Ovary (tissue), 9 donors: ENCODE measurements around the gene SURF2. TPM values are rescaled to one million over a fixed set of nuclear protein-coding genes. Genes with fewer than 3 reads are reported as not detected.

Experiments used
- DNase-seq, 5 donors: peaks; one replicate each; pipeline ENCODE4 v3.0.0-alpha.2; 2019 to 2020
- H3K27ac ChIP-seq, 2 donors: fragments of 200-600 bp; one replicate each; pipeline versions ENCODE4 v1.5.1 to v1.8.0; 2019 to 2022
- H3K27me3 ChIP-seq: fragments of 200-600 bp; one replicate; pipeline ENCODE4 v1.8.0; 2022
- H3K36me3 ChIP-seq: fragments of 200-600 bp; sonication (generic); one replicate; pipeline ENCODE4 v1.5.1; 2019
- H3K4me1 ChIP-seq: one replicate; pipeline ENCODE4 v1.8.1; 2013; ENCODE audit warnings: mild to moderate bottlenecking, moderate library complexity; ENCODE audit not compliant: insufficient read depth
- H3K4me3 ChIP-seq: fragments of 200-600 bp; sonication (generic); one replicate; pipeline ENCODE4 v1.5.1; 2017
- H3K9me3 ChIP-seq, 2 donors: fragments of 200-600 bp in 1 of 2; sonication (generic) in 1 of 2; one replicate each; pipeline versions ENCODE4 v1.5.1 to v1.8.1; 2013 to 2019; ENCODE audit warnings: mild to moderate bottlenecking in 1 of 2, moderate library complexity in 1 of 2
- CTCF ChIP-seq, 3 donors: fragments of 450-650 bp in 2 of 3; fragments of 200-600 bp in 1 of 3; IDR thresholded peaks; one replicate each; pipeline versions ENCODE4 v1.5.1 to v1.8.0; 2016 to 2022; ENCODE audit warnings: antibody characterized with exemption in 3 of 3, mild to moderate bottlenecking in 1 of 3
- EP300 ChIP-seq: sonication (generic); formaldehyde crosslinking; IDR thresholded peaks from one replicate; pipeline ENCODE4 v1.6.1; 2017; ENCODE audit warnings: antibody characterized with exemption
- POLR2A ChIP-seq: fragments of 450-650 bp; IDR thresholded peaks from one replicate; pipeline ENCODE4 v1.6.1; 2017; ENCODE audit warnings: antibody characterized with exemption, mild to moderate bottlenecking, moderate library complexity
- WGBS, 3 donors: extraction: QIAGEN DNeasy Blood & Tissue Kit in 1 of 3; methylation state at CpG; one replicate each; pipeline versions ENCODE4 v1.1.5 to v1.1.7; 2013 to 2017; 5-methylcytosine and 5-hydroxymethylcytosine counted together
- intact Hi-C, 4 donors: fragments of 100-400 bp; cut with DNase I; formaldehyde crosslinking; loops; one replicate each; pipeline versions ENCODE4 v1.11.0 to v1.15.1; 2022 to 2023
- polyA plus RNA-seq, 2 donors: library from polyadenylated mRNA; stranded (reverse); fragments of 200-250 nt in 1 of 2; fragments of 350-450 nt in 1 of 2; fragmentation: Illumina TruSeq in 1 of 2; extraction: RNeasy Lipid Tissue Mini Kit (QIAGEN cat#74804) in 1 of 2; gene quantifications; one replicate each; pipeline ENCODE4 v1.2.3, GENCODE V29; 2013 to 2014
- total RNA-seq, 7 donors: library from RNA; depleted of rRNA in 2 of 7; stranded (reverse); fragments of >200 nt in 2 of 7; fragmentation: NEBNext Ultra II Directional in 3 of 7; extraction: Animal tissue kit (Norgen Biotek cat#: 25700) in 3 of 7; gene quantifications; one replicate each; pipeline versions ENCODE4 v1.1.0 to v1.2.4, GENCODE V29; 2016 to 2023
- donor health status: DM: no; HTN: no; CAD: no; lungs with moderate emphysema.
- donor health status: DM: no; HTN: no; CAD: no.
- donor health status: Bipolar disorder and iron deficiency.
- donor health status: DM: yes; HTN: yes; CAD: no.
- donor health status: DM: no; HTN: no; CAD: no.
- donor health status: DM: yes; HTN: yes; CAD: no.

Gene SURF2
- total and polyA plus RNA-seq, 9 donors, result 8.6 to 30.4 (median 15.8) TPM

GRCh38 chr9:133342570-133342969, 13.8 kb upstream of the SURF2 start:
- DNase-seq, result no peak
- WGBS, 3 donors, result 78 to 84% (median 83%) methylated on average over 9 to 11 of the region's 11 CpGs
- TF ChIP-seq EP300 (no peak), POLR2A (no peak), CTCF (IDR thresholded peaks at IDR 0.05) (no peak)
- Histone ChIP-seq H3K4me3 (no peak overlapping the region), H3K9me3 (no peaks in the 10 kb centered on the region), H3K27me3 (no peaks in the 10 kb centered on the region), H3K27ac (no peak overlapping the region), H3K4me1 (peaks cover 5% of the 10 kb centered on the region), H3K36me3 (no peaks in the 10 kb centered on the region)
- intact Hi-C loops, result no loop called here

- intact Hi-C loops, result no loop called here
- no peak for DNase-seq
- no peaks in the 10 kb centered on the region for H3K27me3 ChIP-seq
- H3K36me3 ChIP-seq, result no peaks in the 10 kb centered on the region
- no peak for TF ChIP-seq EP300
- no peak for TF ChIP-seq POLR2A
- no peak for TF ChIP-seq CTCF (IDR thresholded peaks at IDR 0.05)
- no peaks in the 10 kb centered on the region for H3K9me3 ChIP-seq
- H3K27ac ChIP-seq, result no peak overlapping the region
- peaks cover 5% of the 10 kb centered on the region for H3K4me1 ChIP-seq
- H3K4me3 ChIP-seq, result no peak overlapping the region
- 91 to 93% (median 92%) methylated on average over 19 of the region's 19 CpGs for WGBS, 3 donors
Observed at GRCh38 chr9:133344071-133344470, 12.3 kb upstream of the SURF2 start.

- Histone ChIP-seq H3K27ac (no peak overlapping the region), H3K9me3 (no peaks in the 10 kb centered on the region), H3K4me1 (peaks cover 5% of the 10 kb centered on the region), H3K4me3 (no peak overlapping the region), H3K36me3 (no peaks in the 10 kb centered on the region), H3K27me3 (no peaks in the 10 kb centered on the region)
- intact Hi-C loops, result no loop called here
- 90 to 93% (median 92%) methylated on average over 12 of the region's 12 CpGs for WGBS, 3 donors
- DNase-seq, result no peak
- TF ChIP-seq CTCF (IDR thresholded peaks at IDR 0.05) (no peak), EP300 (no peak), POLR2A (no peak)
Observed at GRCh38 chr9:133344979-133345378, 11.4 kb upstream of the SURF2 start.

- DNase-seq, result no peak
- TF ChIP-seq EP300, result no peak
- no peak for TF ChIP-seq POLR2A
- TF ChIP-seq CTCF (IDR thresholded peaks at IDR 0.05), result no peak
- 85 to 89% (median 88%) methylated on average over 6 of the region's 6 CpGs for WGBS, 3 donors
- Histone ChIP-seq H3K27me3 (no peaks in the 10 kb centered on the region), H3K4me1 (peaks cover 5% of the 10 kb centered on the region), H3K27ac (no peak overlapping the region), H3K9me3 (no peaks in the 10 kb centered on the region), H3K4me3 (no peak overlapping the region), H3K36me3 (no peaks in the 10 kb centered on the region)
- intact Hi-C loops, result no loop called here
Observed at GRCh38 chr9:133345596-133345995, 10.8 kb upstream of the SURF2 start.
